Liver (tissue), 9 donors: ENCODE results near the gene ZNF8. TPM values are rescaled to one million over a fixed set of nuclear protein-coding genes. Genes with fewer than 3 reads are reported as not detected.

Experiments used
- DNase-seq: peaks from one replicate; pipeline ENCODE4 v3.0.0-alpha.2; 2017; ENCODE audit warnings: low spot score
- H3K27ac ChIP-seq, 2 donors: one replicate each; pipeline ENCODE4 v1.7.0; 2013; ENCODE audit warnings: inconsistent platforms in 2 of 2, low read length in 2 of 2, control low read depth in 1 of 2, low read depth in 1 of 2, mild to moderate bottlenecking in 1 of 2
- H3K27me3 ChIP-seq, 4 donors: one replicate each; pipeline versions ENCODE4 v1.6.1 to v1.7.0; 2013; ENCODE audit warnings: low read length in 3 of 4, inconsistent platforms in 1 of 4, mild to moderate bottlenecking in 1 of 4, moderate library complexity in 1 of 4; ENCODE audit not compliant: control insufficient read depth in 4 of 4, insufficient read depth in 4 of 4
- H3K36me3 ChIP-seq, 4 donors: one replicate each; pipeline versions ENCODE4 v1.6.1 to v1.7.0; 2013; ENCODE audit warnings: low read length in 3 of 4, mild to moderate bottlenecking in 3 of 4, low read depth in 1 of 4, moderate library complexity in 1 of 4; ENCODE audit not compliant: control insufficient read depth in 4 of 4, insufficient read depth in 3 of 4
- H3K4me1 ChIP-seq, 4 donors: one replicate each; pipeline versions ENCODE4 v1.6.1 to v1.7.0; 2013; ENCODE audit warnings: low read length in 3 of 4, mild to moderate bottlenecking in 3 of 4, moderate library complexity in 1 of 4; ENCODE audit not compliant: control insufficient read depth in 4 of 4, insufficient read depth in 4 of 4
- H3K4me3 ChIP-seq, 3 donors: one replicate each; pipeline versions ENCODE4 v1.6.1 to v1.7.0; 2013; ENCODE audit warnings: low read length in 3 of 3, control low read depth in 1 of 3, low read depth in 1 of 3, mild to moderate bottlenecking in 1 of 3
- H3K9ac ChIP-seq, 2 donors: one replicate each; pipeline ENCODE4 v1.7.0; 2013; ENCODE audit warnings: low read length in 2 of 2, mild to moderate bottlenecking in 2 of 2, moderate library complexity in 2 of 2, control low read depth in 1 of 2, low read depth in 1 of 2
- H3K9me3 ChIP-seq, 4 donors: one replicate each; pipeline versions ENCODE4 v1.6.1 to v1.7.0; 2013; ENCODE audit warnings: low read length in 3 of 4; ENCODE audit not compliant: control insufficient read depth in 4 of 4
- EGR1 ChIP-seq, 2 donors: IDR thresholded peaks; 2 replicates each; pipeline ENCODE4 v1.6.1; 2016 to 2018; ENCODE audit warnings: antibody characterized with exemption in 2 of 2, low read depth in 2 of 2
- FOXA1 ChIP-seq: IDR thresholded peaks from 2 replicates; pipeline ENCODE4 v1.6.1; 2016; ENCODE audit warnings: antibody characterized with exemption
- FOXA2 ChIP-seq: IDR thresholded peaks from 2 replicates; pipeline ENCODE4 v1.6.1; 2016; ENCODE audit warnings: antibody characterized with exemption
- GABPA ChIP-seq, 2 donors: IDR thresholded peaks in 1 of 2; conservative IDR thresholded peaks in 1 of 2; 2 replicates each; pipeline ENCODE4 v1.6.1; 2016; ENCODE audit warnings: antibody characterized with exemption in 2 of 2, mild to moderate bottlenecking in 1 of 2, moderate library complexity in 1 of 2
- HNF4A ChIP-seq, 2 donors: conservative IDR thresholded peaks; 2 replicates each; pipeline ENCODE4 v1.6.1; 2016; ENCODE audit warnings: antibody characterized with exemption in 2 of 2, mild to moderate bottlenecking in 2 of 2
- HNF4G ChIP-seq: IDR thresholded peaks from 2 replicates; pipeline ENCODE4 v1.6.1; 2016; ENCODE audit warnings: antibody characterized with exemption
- JUND ChIP-seq, 2 donors: IDR thresholded peaks; 2 replicates each; pipeline ENCODE4 v1.6.1; 2016; ENCODE audit warnings: antibody characterized with exemption in 2 of 2
- NR2F2 ChIP-seq: IDR thresholded peaks from 2 replicates; pipeline ENCODE4 v1.6.1; 2016; ENCODE audit warnings: antibody characterized with exemption
- RAD21 ChIP-seq, 2 donors: IDR thresholded peaks; 2 replicates each; pipeline ENCODE4 v1.6.1; 2016; ENCODE audit warnings: antibody characterized with exemption in 2 of 2, mild to moderate bottlenecking in 2 of 2
- RXRA ChIP-seq, 2 donors: IDR thresholded peaks; 2 replicates each; pipeline ENCODE4 v1.6.1; 2017 to 2018; ENCODE audit warnings: antibody characterized with exemption in 2 of 2, mild to moderate bottlenecking in 1 of 2
- SP1 ChIP-seq: IDR thresholded peaks from 2 replicates; pipeline ENCODE4 v1.6.1; 2018; ENCODE audit warnings: antibody characterized with exemption, mild to moderate bottlenecking
- YY1 ChIP-seq: IDR thresholded peaks from 2 replicates; pipeline ENCODE4 v1.6.1; 2016; ENCODE audit warnings: antibody characterized with exemption, mild to moderate bottlenecking
- WGBS: extraction: QIAGEN DNeasy Blood & Tissue Kit; methylation state at CpG from one replicate; pipeline ENCODE4 v1.1.7; 2013; 5-methylcytosine and 5-hydroxymethylcytosine counted together
- polyA plus RNA-seq, 2 donors: library from polyadenylated mRNA; stranded (reverse) in 1 of 2; unstranded in 1 of 2; fragments of 200-250 nt in 1 of 2; fragments of >200 nt in 1 of 2; fragmentation: Nextera tagmentation in 1 of 2; extraction: Ambion mirVana in 1 of 2; gene quantifications; one replicate each; pipeline versions ENCODE4 v1.2.1 to v1.2.3, GENCODE V29; 2013 to 2015
- total RNA-seq, 2 donors: library from RNA; depleted of rRNA; stranded (reverse); fragments of >200 nt; gene quantifications; one replicate each; pipeline ENCODE4 v1.2.3, GENCODE V29; 2014
- TF ChIP-seq, protein P1 (sequence below): fragments of 150-350 bp; IDR thresholded peaks from 2 replicates; pipeline ENCODE4 v1.5.1; 2017; ENCODE audit warnings: improper control_type of control experiment, low read depth, low read length; ENCODE audit not compliant: missing input control
- TF ChIP-seq, protein P2 (sequence below): IDR thresholded peaks from 2 replicates; pipeline ENCODE4 v1.6.1; 2016; ENCODE audit warnings: antibody characterized with exemption
- TF ChIP-seq, protein P3 (sequence below): IDR thresholded peaks from 2 replicates; pipeline ENCODE4 v1.6.1; 2016; ENCODE audit warnings: antibody characterized with exemption, mild to moderate bottlenecking
- TF ChIP-seq, protein P4 (sequence below): IDR thresholded peaks from 2 replicates; pipeline ENCODE4 v1.6.1; 2016; ENCODE audit warnings: antibody characterized with exemption
- donor health status: healthy.
- donor health status: healthy.
- donor health status: healthy.
- donor health status: healthy.
- donor health status: healthy.

Gene ZNF8
- total and polyA plus RNA-seq, 4 donors: 0.37 to 4.6 (median 1.6) TPM

DNA sequence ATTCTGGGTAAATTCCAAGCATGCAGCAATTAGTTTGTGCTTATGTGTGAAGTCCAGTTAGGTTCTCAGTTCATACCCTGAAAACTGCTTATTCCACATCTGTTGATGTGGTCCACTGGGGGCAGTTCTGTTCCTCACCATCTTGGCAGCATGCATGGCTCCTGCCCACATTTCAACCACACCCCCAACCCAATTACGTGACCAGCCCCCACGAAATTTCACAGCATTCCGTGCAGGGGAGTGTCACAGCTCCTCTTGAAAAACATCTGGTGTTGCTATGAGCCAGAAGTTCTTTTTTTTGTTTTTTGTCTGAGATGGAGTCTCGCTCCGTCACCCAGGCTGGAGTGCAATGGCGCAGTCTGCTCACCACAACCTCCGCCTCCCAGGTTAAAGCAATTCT lies 17.3 kb downstream of the ZNF8 start:
- no peak for TF ChIP-seq JUND (IDR thresholded peaks at IDR 0.05)
- TF ChIP-seq, protein P1, sequence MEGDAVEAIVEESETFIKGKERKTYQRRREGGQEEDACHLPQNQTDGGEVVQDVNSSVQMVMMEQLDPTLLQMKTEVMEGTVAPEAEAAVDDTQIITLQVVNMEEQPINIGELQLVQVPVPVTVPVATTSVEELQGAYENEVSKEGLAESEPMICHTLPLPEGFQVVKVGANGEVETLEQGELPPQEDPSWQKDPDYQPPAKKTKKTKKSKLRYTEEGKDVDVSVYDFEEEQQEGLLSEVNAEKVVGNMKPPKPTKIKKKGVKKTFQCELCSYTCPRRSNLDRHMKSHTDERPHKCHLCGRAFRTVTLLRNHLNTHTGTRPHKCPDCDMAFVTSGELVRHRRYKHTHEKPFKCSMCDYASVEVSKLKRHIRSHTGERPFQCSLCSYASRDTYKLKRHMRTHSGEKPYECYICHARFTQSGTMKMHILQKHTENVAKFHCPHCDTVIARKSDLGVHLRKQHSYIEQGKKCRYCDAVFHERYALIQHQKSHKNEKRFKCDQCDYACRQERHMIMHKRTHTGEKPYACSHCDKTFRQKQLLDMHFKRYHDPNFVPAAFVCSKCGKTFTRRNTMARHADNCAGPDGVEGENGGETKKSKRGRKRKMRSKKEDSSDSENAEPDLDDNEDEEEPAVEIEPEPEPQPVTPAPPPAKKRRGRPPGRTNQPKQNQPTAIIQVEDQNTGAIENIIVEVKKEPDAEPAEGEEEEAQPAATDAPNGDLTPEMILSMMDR: no peak
- TF ChIP-seq SP1: no peak
- TF ChIP-seq, protein P2, sequence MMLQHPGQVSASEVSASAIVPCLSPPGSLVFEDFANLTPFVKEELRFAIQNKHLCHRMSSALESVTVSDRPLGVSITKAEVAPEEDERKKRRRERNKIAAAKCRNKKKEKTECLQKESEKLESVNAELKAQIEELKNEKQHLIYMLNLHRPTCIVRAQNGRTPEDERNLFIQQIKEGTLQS: no peak
- TF ChIP-seq RAD21 (IDR thresholded peaks at IDR 0.05): no peak
- TF ChIP-seq, protein P3, sequence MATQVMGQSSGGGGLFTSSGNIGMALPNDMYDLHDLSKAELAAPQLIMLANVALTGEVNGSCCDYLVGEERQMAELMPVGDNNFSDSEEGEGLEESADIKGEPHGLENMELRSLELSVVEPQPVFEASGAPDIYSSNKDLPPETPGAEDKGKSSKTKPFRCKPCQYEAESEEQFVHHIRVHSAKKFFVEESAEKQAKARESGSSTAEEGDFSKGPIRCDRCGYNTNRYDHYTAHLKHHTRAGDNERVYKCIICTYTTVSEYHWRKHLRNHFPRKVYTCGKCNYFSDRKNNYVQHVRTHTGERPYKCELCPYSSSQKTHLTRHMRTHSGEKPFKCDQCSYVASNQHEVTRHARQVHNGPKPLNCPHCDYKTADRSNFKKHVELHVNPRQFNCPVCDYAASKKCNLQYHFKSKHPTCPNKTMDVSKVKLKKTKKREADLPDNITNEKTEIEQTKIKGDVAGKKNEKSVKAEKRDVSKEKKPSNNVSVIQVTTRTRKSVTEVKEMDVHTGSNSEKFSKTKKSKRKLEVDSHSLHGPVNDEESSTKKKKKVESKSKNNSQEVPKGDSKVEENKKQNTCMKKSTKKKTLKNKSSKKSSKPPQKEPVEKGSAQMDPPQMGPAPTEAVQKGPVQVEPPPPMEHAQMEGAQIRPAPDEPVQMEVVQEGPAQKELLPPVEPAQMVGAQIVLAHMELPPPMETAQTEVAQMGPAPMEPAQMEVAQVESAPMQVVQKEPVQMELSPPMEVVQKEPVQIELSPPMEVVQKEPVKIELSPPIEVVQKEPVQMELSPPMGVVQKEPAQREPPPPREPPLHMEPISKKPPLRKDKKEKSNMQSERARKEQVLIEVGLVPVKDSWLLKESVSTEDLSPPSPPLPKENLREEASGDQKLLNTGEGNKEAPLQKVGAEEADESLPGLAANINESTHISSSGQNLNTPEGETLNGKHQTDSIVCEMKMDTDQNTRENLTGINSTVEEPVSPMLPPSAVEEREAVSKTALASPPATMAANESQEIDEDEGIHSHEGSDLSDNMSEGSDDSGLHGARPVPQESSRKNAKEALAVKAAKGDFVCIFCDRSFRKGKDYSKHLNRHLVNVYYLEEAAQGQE: no peak
- TF ChIP-seq, protein P4, sequence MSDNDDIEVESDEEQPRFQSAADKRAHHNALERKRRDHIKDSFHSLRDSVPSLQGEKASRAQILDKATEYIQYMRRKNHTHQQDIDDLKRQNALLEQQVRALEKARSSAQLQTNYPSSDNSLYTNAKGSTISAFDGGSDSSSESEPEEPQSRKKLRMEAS: no peak
- no peak for TF ChIP-seq GABPA (IDR thresholded peaks at IDR 0.05 in 1 of 2, conservative IDR thresholded peaks at IDR 0.05 in 1 of 2)
- TF ChIP-seq EGR1 (IDR thresholded peaks at IDR 0.05; ENCODE audit: low read depth in 2 of 2): no peak
- no peak for TF ChIP-seq RXRA (IDR thresholded peaks at IDR 0.05)
- no peak for TF ChIP-seq FOXA1
- TF ChIP-seq NR2F2: no peak
- 95% methylated on average over 7 of the region's 7 CpGs for WGBS
- no peak for DNase-seq
- no peak overlapping the region for H3K9ac ChIP-seq
- H3K36me3 ChIP-seq: peaks cover 9 to 56% (median 35%) of the 10 kb centered on the region in 4 donors
- no peaks in the 10 kb centered on the region for H3K4me1 ChIP-seq
- H3K27me3 ChIP-seq: no peaks in the 10 kb centered on the region
- H3K4me3 ChIP-seq: peak overlapping the region in 1 of 3 donors; percentile 55
- H3K27ac ChIP-seq: no peak overlapping the region
- H3K9me3 ChIP-seq: peaks cover 36 to 69% (median 51%) of the 10 kb centered on the region in 4 donors

DNA sequence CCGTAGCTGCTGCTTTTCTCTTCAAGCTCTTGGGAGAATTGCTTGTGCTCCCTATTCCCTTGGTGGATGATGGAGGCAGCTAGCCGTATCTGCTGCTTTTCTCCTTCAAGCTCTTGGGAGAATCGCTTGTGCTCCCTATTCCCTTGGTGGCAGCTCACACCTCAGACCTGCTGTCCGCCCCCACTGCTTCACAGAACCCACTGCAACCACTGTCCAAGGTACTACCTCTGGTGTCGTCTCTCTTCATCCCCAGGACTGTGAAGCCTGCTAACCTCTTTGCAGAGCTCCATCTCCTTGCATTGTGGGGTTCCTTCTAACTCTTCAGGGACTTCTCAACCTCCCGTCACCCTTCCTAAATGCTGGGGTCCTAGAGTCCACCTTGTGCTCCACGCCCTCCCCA lies 21.9 kb downstream of the ZNF8 start:
- H3K4me3 ChIP-seq: peak overlapping the region in 1 of 3 donors; percentile 15
- peaks cover 0 to 3% (median 1%) of the 10 kb centered on the region in 4 donors for H3K4me1 ChIP-seq
- peaks cover under 1 to 17% (median 5%) of the 10 kb centered on the region in 4 donors for H3K36me3 ChIP-seq
- TF ChIP-seq FOXA2: no peak
- TF ChIP-seq RXRA (IDR thresholded peaks at IDR 0.05): no peak
- no peak for TF ChIP-seq GABPA (IDR thresholded peaks at IDR 0.05 in 1 of 2, conservative IDR thresholded peaks at IDR 0.05 in 1 of 2)
- TF ChIP-seq, protein P4: no peak
- TF ChIP-seq, protein P3: no peak
- TF ChIP-seq NR2F2: no peak
- no peak for TF ChIP-seq JUND (IDR thresholded peaks at IDR 0.05)
- TF ChIP-seq YY1: no peak
- TF ChIP-seq EGR1 (IDR thresholded peaks at IDR 0.05; ENCODE audit: low read depth in 2 of 2): no peak
- TF ChIP-seq HNF4G: no peak
- TF ChIP-seq HNF4A (conservative IDR thresholded peaks at IDR 0.05): no peak
- TF ChIP-seq, protein P2: no peak
- TF ChIP-seq, protein P1: no peak
- no peak for TF ChIP-seq SP1
- TF ChIP-seq RAD21 (IDR thresholded peaks at IDR 0.05): no peak

More for the DNA sequence above, 21.9 kb downstream of the ZNF8 start:
- no peaks in the 10 kb centered on the region for H3K27me3 ChIP-seq
- 98% methylated on average over 7 of the region's 7 CpGs for WGBS
- DNase-seq: no peak
- H3K9ac ChIP-seq: no peak overlapping the region
- H3K27ac ChIP-seq: no peak overlapping the region
- H3K9me3 ChIP-seq: peaks cover 11 to 30% (median 19%) of the 10 kb centered on the region in 4 donors
